B cell (primary cell): Measurements from ENCODE around the gene PGF. TPM values are rescaled to one million over a fixed set of nuclear protein-coding genes. Genes with fewer than 3 reads are reported as not detected.

Experiments
- ATAC-seq: fragments of 200-7000 bp; cut with Tn5 transposase; one replicate; pipeline ENCODE4 v1.10.0; 2021; ENCODE audit warnings: low read depth, mild to moderate bottlenecking, moderate number of reproducible peaks, moderate library complexity
- CTCF ChIA-PET: fragments of 350-600 bp; sonication (Branson Sonifier 250); formaldehyde crosslinking; loops from one replicate; lab custom pipeline; 2021; ENCODE audit warnings: antibody characterized with exemption, inconsistent platforms; lab: Charles Lee
- POLR2A ChIA-PET: fragments of 350-600 bp; sonication (Branson Sonifier 250); formaldehyde crosslinking; loops from one replicate; lab custom pipeline; 2021; ENCODE audit warnings: antibody characterized with exemption; lab: Charles Lee
- DNase-seq: peaks from one replicate; pipeline ENCODE4 v3.0.0; 2013
- H2AFZ ChIP-seq: 2 replicates; pipeline ENCODE4 v1.6.1; 2012; ENCODE audit warnings: mild to moderate bottlenecking, low read depth, low read length; ENCODE audit not compliant: insufficient read depth, poor library complexity, severe bottlenecking
- H3K27ac ChIP-seq, 2 donors: 1 replicate in 1 of 2; 2 replicates in 1 of 2; pipeline ENCODE4 v1.5.1; 2012 to 2013; ENCODE audit warnings: low read length in 2 of 2, mild to moderate bottlenecking in 2 of 2, moderate library complexity in 1 of 2
- H3K27me3 ChIP-seq, 4 experiments: fragments of 200-600 bp in 1 of 4; sonication (generic) in 1 of 4; replicated peaks in 1 of 4; 1 replicate in 2 of 4; 2 replicates in 2 of 4; pipeline versions ENCODE4 v1.6.1 to v1.7.0; 2013 to 2016; ENCODE audit warnings: low read length in 3 of 4, mild to moderate bottlenecking in 2 of 4, mixed read lengths in 1 of 4, moderate library complexity in 1 of 4; ENCODE audit not compliant: insufficient read depth in 4 of 4, control insufficient read depth in 3 of 4; ENCODE audit errors: control extremely low read depth in 1 of 4
- H3K36me3 ChIP-seq, 2 experiments: replicated peaks in 1 of 2; 1 replicate in 1 of 2; 2 replicates in 1 of 2; pipeline versions ENCODE4 v1.6.1 to v1.7.1; 2013; ENCODE audit warnings: low read length in 1 of 2; ENCODE audit not compliant: insufficient read depth in 2 of 2, control insufficient read depth in 1 of 2; ENCODE audit errors: control extremely low read depth in 1 of 2, extremely low read depth in 1 of 2
- H3K4me1 ChIP-seq, 2 donors: fragments of 200-600 bp in 1 of 2; sonication (generic) in 1 of 2; 1 replicate in 1 of 2; 2 replicates in 1 of 2; pipeline versions ENCODE4 v1.5.1 to v1.6.1; 2013 to 2017; ENCODE audit warnings: low read length in 2 of 2; ENCODE audit not compliant: control insufficient read depth in 2 of 2, insufficient read depth in 2 of 2
- H3K4me2 ChIP-seq: replicated peaks from 2 replicates; pipeline ENCODE3; 2012; ENCODE audit warnings: mild to moderate bottlenecking, low read depth, low read length; ENCODE audit not compliant: poor library complexity, severe bottlenecking
- H3K4me3 ChIP-seq, 5 experiments: fragments of 200-600 bp in 1 of 5; sonication (generic) in 1 of 5; 1 replicate in 3 of 5; 2 replicates in 2 of 5; pipeline versions ENCODE4 v1.5.1 to v1.7.0; 2011 to 2016; ENCODE audit warnings: low read length in 4 of 5, mild to moderate bottlenecking in 4 of 5, low read depth in 2 of 5, control low read depth in 1 of 5, moderate library complexity in 1 of 5; ENCODE audit not compliant: insufficient read depth in 1 of 5; ENCODE audit errors: control extremely low read depth in 1 of 5, extremely low read depth in 1 of 5
- H3K79me2 ChIP-seq: fragments of 200-600 bp; sonication (generic); one replicate; pipeline ENCODE4 v1.6.0; 2016; ENCODE audit warnings: low read length; ENCODE audit not compliant: control insufficient read depth, insufficient read depth
- H3K9ac ChIP-seq: fragments of 200-600 bp; sonication (generic); 2 replicates; pipeline ENCODE4 v1.6.1; 2017; ENCODE audit warnings: mild to moderate bottlenecking, low read length, moderate library complexity
- H3K9me3 ChIP-seq, 3 donors: one replicate each; pipeline versions ENCODE4 v1.6.1 to v1.7.1; 2013; ENCODE audit warnings: low read length in 2 of 3; ENCODE audit not compliant: control insufficient read depth in 2 of 3, insufficient read depth in 1 of 3; ENCODE audit errors: control extremely low read depth in 1 of 3
- H4K20me1 ChIP-seq: 2 replicates; pipeline ENCODE4 v1.6.0; 2012; ENCODE audit warnings: mild to moderate bottlenecking, low read length; ENCODE audit not compliant: insufficient read depth, control insufficient read depth, poor library complexity, severe bottlenecking
- H3K27ac Mint-ChIP-seq: one replicate; pipeline ENCODE4 v1.8.0; 2021; ENCODE audit warnings: mixed read lengths
- H3K27me3 Mint-ChIP-seq: one replicate; pipeline ENCODE4 v1.8.0; 2021; ENCODE audit warnings: mixed read lengths
- H3K4me1 Mint-ChIP-seq: one replicate; pipeline ENCODE4 v1.8.0; 2021; ENCODE audit warnings: mixed read lengths
- H3K4me3 Mint-ChIP-seq: one replicate; pipeline ENCODE4 v1.8.0; 2021; ENCODE audit warnings: mixed read lengths
- H3K9me3 Mint-ChIP-seq: one replicate; pipeline ENCODE4 v1.8.0; 2022; ENCODE audit warnings: mixed read lengths; ENCODE audit not compliant: insufficient read depth
- CTCF ChIP-seq: fragments of 200-600 bp; IDR thresholded peaks from one replicate; pipeline ENCODE4 v1.8.0; 2022; ENCODE audit warnings: antibody characterized with exemption, mild to moderate bottlenecking
- EZH2 ChIP-seq: IDR thresholded peaks from 2 replicates; pipeline ENCODE4 v1.6.1; 2012; ENCODE audit warnings: borderline replicate concordance, low read depth, mild to moderate bottlenecking, moderate library complexity, low read length; ENCODE audit not compliant: insufficient read depth, poor library complexity, severe bottlenecking
- WGBS: methylation state at CpG from one replicate; pipeline ENCODE4 v1.1.5; 2013; ENCODE audit warnings: missing lambda C conversion rate; ENCODE audit not compliant: insufficient coverage; 5-methylcytosine and 5-hydroxymethylcytosine counted together
- intact Hi-C: fragments of 100-400 bp; cut with micrococcal nuclease; formaldehyde crosslinking; loops from one replicate; pipeline ENCODE4 v1.10.0; 2022
- polyA plus RNA-seq: library from polyadenylated mRNA; depleted of rRNA; stranded (reverse); fragments of >200 nt; gene quantifications from 2 replicates; pipeline ENCODE4 v1.2.3, GENCODE V29; 2012
- total RNA-seq, 2 donors: library from RNA; stranded (reverse); fragments of 120-200 nt in 1 of 2; gene quantifications; 1 replicate in 1 of 2; 2 replicates in 1 of 2; pipeline versions ENCODE4 v1.2.3 to v1.2.4, GENCODE V29; 2013 to 2022

The PGF gene
- total and polyA plus RNA-seq, 2 donors (not counting 1 experiment from before 2014, with no cell fraction given) = 0.07 to 0.47 TPM

GRCh38 chr14:74976264-74977113 lies 21.1 kb upstream of the PGF start:
- POLR2A ChIA-PET = no interaction called here
- H4K20me1 ChIP-seq = no peaks in the 10 kb centered on the region
- WGBS = 87% methylated on average over 9 of the region's 11 CpGs
- TF ChIP-seq EZH2 (no peak), CTCF (no peak)
- DNase-seq = no peak
- intact Hi-C loops = no loop called here
- H3K4me3 ChIP-seq = no peak overlapping the region
- Mint-ChIP-seq H3K27ac (no peak overlapping the region), H3K4me1 (no peaks in the 10 kb centered on the region), H3K4me3 (no peak overlapping the region), H3K9me3 (no peaks in the 10 kb centered on the region), H3K27me3 (no peaks in the 10 kb centered on the region)
- CTCF ChIA-PET = no interaction called here
- ATAC-seq = no peak
- no peaks in the 10 kb centered on the region for H3K27me3 ChIP-seq
- no peak overlapping the region for H3K9ac ChIP-seq
- no peaks in the 10 kb centered on the region for H3K79me2 ChIP-seq
- H2AFZ ChIP-seq = no peak overlapping the region
- peaks cover 0 to 5% of the 10 kb centered on the region in 2 donors for H3K4me1 ChIP-seq
- no peaks in the 10 kb centered on the region for H3K9me3 ChIP-seq
- H3K36me3 ChIP-seq = no peaks in the 10 kb centered on the region
- no peak overlapping the region for H3K4me2 ChIP-seq
- H3K27ac ChIP-seq = no peak overlapping the region

- H3K9ac ChIP-seq = no peak overlapping the region
- no peaks in the 10 kb centered on the region for H3K9me3 ChIP-seq
- ChIA-PET CTCF (no interaction called here), POLR2A (no interaction called here)
- DNase-seq (no peak), ATAC-seq (no peak)
- no peak overlapping the region for H3K4me3 Mint-ChIP-seq
- peaks cover 0 to 5% of the 10 kb centered on the region in 2 donors for H3K4me1 ChIP-seq
- no peak overlapping the region for H3K27ac Mint-ChIP-seq
- no peaks in the 10 kb centered on the region for H3K27me3 ChIP-seq
- H4K20me1 ChIP-seq = no peaks in the 10 kb centered on the region
- H3K36me3 ChIP-seq = no peaks in the 10 kb centered on the region
- no peak overlapping the region for H3K4me3 ChIP-seq
- no peaks in the 10 kb centered on the region for H3K27me3 Mint-ChIP-seq
- H3K4me2 ChIP-seq = no peak overlapping the region
- intact Hi-C loops = no loop called here
- no peaks in the 10 kb centered on the region for H3K79me2 ChIP-seq
- no peak for TF ChIP-seq CTCF
- no peak for TF ChIP-seq EZH2
- no peak overlapping the region for H2AFZ ChIP-seq
- H3K4me1 Mint-ChIP-seq = no peaks in the 10 kb centered on the region
- WGBS = 92% methylated on average over 10 of the region's 12 CpGs
- no peak overlapping the region for H3K27ac ChIP-seq
- no peaks in the 10 kb centered on the region for H3K9me3 Mint-ChIP-seq
These were observed 19.8 kb upstream of the PGF start for GRCh38 chr14:74975059-74975810.
